Measurements from ENCODE around the gene POLD3. TPM values are rescaled to one million over a fixed set of nuclear protein-coding genes. Genes with fewer than 3 reads are reported as not detected.

POLD3 gene
- total and polyA plus RNA-seq, 8 donors: 4.7 to 85.7 (median 15.4) TPM

DNA sequence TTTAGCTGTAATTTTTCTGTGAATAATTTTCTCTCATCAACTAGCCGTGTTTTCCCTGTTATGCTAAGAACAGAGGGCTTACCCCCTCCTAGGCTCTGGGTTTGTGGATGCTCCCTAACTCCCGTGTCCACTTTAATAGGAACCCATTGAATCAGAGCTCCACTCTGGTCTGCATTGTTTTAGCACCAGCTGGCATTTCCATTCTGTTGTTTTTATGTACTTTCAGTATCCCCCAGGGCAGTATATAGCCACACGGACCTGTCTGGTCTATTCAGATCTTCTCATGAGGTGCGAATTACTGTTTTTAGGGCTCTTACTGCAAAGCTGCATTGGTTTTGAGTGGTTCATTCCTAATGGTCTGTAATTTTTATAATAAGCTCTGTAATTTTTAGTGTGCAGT lies 16.0 kb downstream of the POLD3 start:
- Histone ChIP-seq H3K27ac (no peak overlapping the region), H3K4me1 (peaks cover 0 to 28% (median 16%) of the 10 kb centered on the region in 4 donors), H3K36me3 (peaks cover 13 to 50% (median 40%) of the 10 kb centered on the region in 4 donors), H3K27me3 (no peaks in the 10 kb centered on the region), H3K9me3 (no peaks in the 10 kb centered on the region), H3K4me3 (no peak overlapping the region)
- no peak for TF ChIP-seq POLR2AphosphoS5 (IDR thresholded peaks at IDR 0.05)
- no peak for TF ChIP-seq EP300 (IDR thresholded peaks at IDR 0.05)
- TF ChIP-seq, protein P1, sequence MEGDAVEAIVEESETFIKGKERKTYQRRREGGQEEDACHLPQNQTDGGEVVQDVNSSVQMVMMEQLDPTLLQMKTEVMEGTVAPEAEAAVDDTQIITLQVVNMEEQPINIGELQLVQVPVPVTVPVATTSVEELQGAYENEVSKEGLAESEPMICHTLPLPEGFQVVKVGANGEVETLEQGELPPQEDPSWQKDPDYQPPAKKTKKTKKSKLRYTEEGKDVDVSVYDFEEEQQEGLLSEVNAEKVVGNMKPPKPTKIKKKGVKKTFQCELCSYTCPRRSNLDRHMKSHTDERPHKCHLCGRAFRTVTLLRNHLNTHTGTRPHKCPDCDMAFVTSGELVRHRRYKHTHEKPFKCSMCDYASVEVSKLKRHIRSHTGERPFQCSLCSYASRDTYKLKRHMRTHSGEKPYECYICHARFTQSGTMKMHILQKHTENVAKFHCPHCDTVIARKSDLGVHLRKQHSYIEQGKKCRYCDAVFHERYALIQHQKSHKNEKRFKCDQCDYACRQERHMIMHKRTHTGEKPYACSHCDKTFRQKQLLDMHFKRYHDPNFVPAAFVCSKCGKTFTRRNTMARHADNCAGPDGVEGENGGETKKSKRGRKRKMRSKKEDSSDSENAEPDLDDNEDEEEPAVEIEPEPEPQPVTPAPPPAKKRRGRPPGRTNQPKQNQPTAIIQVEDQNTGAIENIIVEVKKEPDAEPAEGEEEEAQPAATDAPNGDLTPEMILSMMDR (IDR thresholded peaks at IDR 0.05): no peak
- no peak for TF ChIP-seq POLR2A (IDR thresholded peaks at IDR 0.05)
- intact Hi-C loops (cut with DNase I; ENCODE audit: low total_unique reads): no loop called here
- WGBS, 5 donors: 85 to 91% (median 88%) methylated on average over 4 of the region's 4 CpGs
- no peak for DNase-seq

DNA sequence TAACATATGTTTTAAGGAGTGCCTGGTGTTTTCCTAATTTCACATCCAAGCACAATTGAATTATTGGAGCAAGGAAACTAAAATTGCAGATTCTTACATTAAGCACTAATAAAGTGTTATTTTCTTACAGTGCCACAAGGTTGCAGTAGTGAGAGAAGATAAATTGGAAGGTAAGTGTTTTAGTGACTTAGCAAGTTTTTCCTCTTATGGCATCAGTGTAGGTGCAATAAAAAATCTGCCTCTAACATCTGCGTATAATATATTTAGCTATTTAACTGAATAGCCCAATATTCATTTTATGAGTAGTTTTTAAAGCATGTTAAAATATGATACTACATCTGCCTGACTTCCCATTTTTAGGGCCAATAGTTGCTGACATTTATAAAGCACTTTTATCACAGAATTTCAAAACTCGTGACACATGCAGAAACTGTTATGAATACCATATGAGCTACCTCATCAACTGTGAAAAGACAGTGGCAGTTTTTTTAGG lies 19.0 kb downstream of the POLD3 start:
- WGBS, 5 donors: 36 to 69% (median 56%) methylated on average over 2 of the region's 2 CpGs
- H3K36me3 ChIP-seq: peaks cover 14 to 48% (median 30%) of the 10 kb centered on the region in 4 donors
- H3K4me3 ChIP-seq: no peak overlapping the region
- H3K27me3 ChIP-seq: no peaks in the 10 kb centered on the region
- peak overlapping the region in 3 of 5 donors; percentile 51 to 71 (median 59) for H3K27ac ChIP-seq
- intact Hi-C loops (cut with DNase I; ENCODE audit: low total_unique reads): loop anchor here (10.0 kb wide), 1 partner anchor 123 kb away; the partner anchor contains the start of gene CHRDL2
- H3K4me1 ChIP-seq: peaks cover 2 to 46% (median 26%) of the 10 kb centered on the region in 4 donors
- TF ChIP-seq POLR2A (IDR thresholded peaks at IDR 0.05) (no peak), EP300 (IDR thresholded peaks at IDR 0.05) (no peak), POLR2AphosphoS5 (IDR thresholded peaks at IDR 0.05) (peak in 1 of 3 donors; percentile 4)
- TF ChIP-seq, protein P1 (IDR thresholded peaks at IDR 0.05): peak in 2 of 7 experiments; percentile 21 to 40
- H3K9me3 ChIP-seq: no peaks in the 10 kb centered on the region
- peak in 1 of 2 donors; percentile 71 for DNase-seq

DNA sequence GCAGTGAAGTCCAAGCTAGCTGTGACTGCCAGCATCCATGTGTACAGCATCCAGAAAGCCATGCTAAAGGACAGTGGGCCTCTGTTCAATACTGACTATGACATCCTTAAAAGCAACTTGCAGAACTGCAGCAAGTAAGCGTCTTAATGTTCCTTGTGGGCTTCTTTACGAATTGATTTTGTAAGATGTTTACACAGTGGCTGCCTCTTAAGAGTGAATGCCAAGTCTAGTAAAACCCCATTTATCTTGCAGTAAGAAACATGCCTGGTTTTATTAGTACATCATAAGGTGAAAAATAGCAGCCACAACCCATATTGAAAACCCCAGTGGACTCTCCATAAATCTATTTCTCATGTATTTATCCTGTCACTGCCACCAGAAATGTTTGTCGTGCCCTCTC lies 20.5 kb downstream of the POLD3 start:
- peak overlapping the region in 3 of 5 donors; percentile 51 to 71 (median 59) for H3K27ac ChIP-seq
- WGBS, 5 donors: 41 to 58% (median 57%) methylated on average over 3 of the region's 3 CpGs
- intact Hi-C loops (cut with DNase I; ENCODE audit: low total_unique reads): loop anchor here (10.0 kb wide), 1 partner anchor 122 kb away; the partner anchor contains the start of gene CHRDL2
- H3K36me3 ChIP-seq: peaks cover 13 to 49% (median 29%) of the 10 kb centered on the region in 4 donors
- H3K9me3 ChIP-seq: no peaks in the 10 kb centered on the region
- peaks cover 7 to 58% (median 36%) of the 10 kb centered on the region in 4 donors for H3K4me1 ChIP-seq
- peak in 1 of 2 donors; percentile 13 for DNase-seq
- no peak overlapping the region for H3K4me3 ChIP-seq
- TF ChIP-seq, protein P1 (IDR thresholded peaks at IDR 0.05): no peak
- TF ChIP-seq POLR2AphosphoS5 (IDR thresholded peaks at IDR 0.05): peak in 1 of 3 donors; percentile 50
- TF ChIP-seq POLR2A (IDR thresholded peaks at IDR 0.05): no peak
- H3K27me3 ChIP-seq: no peaks in the 10 kb centered on the region

DNA sequence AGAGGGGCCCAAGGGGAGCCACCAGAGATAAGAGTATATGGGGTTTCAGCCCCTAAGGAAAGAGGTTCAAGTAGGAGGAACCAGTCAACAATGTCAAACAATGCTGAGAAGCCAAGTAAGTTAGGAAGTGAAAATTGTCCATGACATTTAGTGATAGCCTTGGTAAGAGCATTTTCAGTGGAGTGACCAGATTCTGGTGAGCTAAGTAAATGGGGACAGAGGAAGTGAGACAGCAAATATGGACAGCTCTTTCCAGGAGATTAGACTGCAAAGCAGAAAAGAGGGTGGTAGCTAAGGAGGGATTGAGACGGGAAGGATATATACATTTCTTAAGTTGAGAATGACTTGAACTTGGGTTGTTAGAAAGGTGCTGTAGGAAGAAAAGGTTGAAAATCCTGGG lies 22.9 kb downstream of the POLD3 start:
- no peak for DNase-seq
- TF ChIP-seq, protein P1 (IDR thresholded peaks at IDR 0.05): no peak
- TF ChIP-seq EP300 (IDR thresholded peaks at IDR 0.05) (no peak), POLR2AphosphoS5 (IDR thresholded peaks at IDR 0.05) (no peak), POLR2A (IDR thresholded peaks at IDR 0.05) (no peak)
- no peaks in the 10 kb centered on the region for H3K9me3 ChIP-seq
- peaks cover 18 to 73% (median 47%) of the 10 kb centered on the region in 4 donors for H3K36me3 ChIP-seq
- intact Hi-C loops (cut with DNase I; ENCODE audit: low total_unique reads): loop anchor here (10.0 kb wide), 1 partner anchor 119 kb away; the partner anchor contains the start of gene CHRDL2
- no peaks in the 10 kb centered on the region for H3K27me3 ChIP-seq
- H3K4me1 ChIP-seq: peaks cover 7 to 78% (median 45%) of the 10 kb centered on the region in 4 donors
- WGBS, 5 donors: 75 to 87% (median 83%) methylated on average over 1 of the region's 1 CpG
- H3K4me3 ChIP-seq: no peak overlapping the region
- peak overlapping the region in 4 of 5 donors; percentile 17 to 63 (median 32) for H3K27ac ChIP-seq

Data from stomach (tissue), 9 donors.